H1 (cell line): ENCODE results near the gene NCKIPSD. TPM values are rescaled to one million over a fixed set of nuclear protein-coding genes. Genes with fewer than 3 reads are reported as not detected.

ENCODE experiments used
- CTCF ChIP-seq, 3 experiments: IDR thresholded peaks; 1 replicate in 2 of 3; 2 replicates in 1 of 3; pipeline versions ENCODE4 v1.5.1 to v1.6.1; 2011; ENCODE audit warnings: low read length in 3 of 3, mild to moderate bottlenecking in 3 of 3, inconsistent platforms in 2 of 3, low read depth in 1 of 3, moderate library complexity in 1 of 3; ENCODE audit not compliant: insufficient read depth in 1 of 3; ENCODE audit errors: control extremely low read depth in 1 of 3
- GABPA ChIP-seq: IDR thresholded peaks from 2 replicates; pipeline ENCODE4 v1.6.1; 2011; ENCODE audit warnings: mild to moderate bottlenecking, low read length, moderate library complexity, borderline replicate concordance; ENCODE audit not compliant: insufficient read depth
- GTF2F1 ChIP-seq: IDR thresholded peaks from 2 replicates; pipeline ENCODE4 v1.6.1; 2012; ENCODE audit warnings: low read depth, low read length, improper control_type of control experiment, borderline replicate concordance
- NRF1 ChIP-seq: IDR thresholded peaks from 2 replicates; pipeline ENCODE4 v1.6.1; 2011; ENCODE audit warnings: mild to moderate bottlenecking, low read depth, low read length, improper control_type of control experiment
- POLR2A ChIP-seq, 2 experiments: IDR thresholded peaks; 1 replicate in 1 of 2; 2 replicates in 1 of 2; pipeline ENCODE4 v1.6.1; 2011; ENCODE audit warnings: low read depth in 2 of 2, low read length in 2 of 2, mild to moderate bottlenecking in 2 of 2; ENCODE audit errors: control extremely low read depth in 1 of 2
- POU5F1 ChIP-seq: IDR thresholded peaks from 2 replicates; pipeline ENCODE4 v1.6.1; 2011; ENCODE audit warnings: low read depth, mild to moderate bottlenecking, low read length, moderate library complexity
- RAD21 ChIP-seq, 2 experiments: IDR thresholded peaks in 1 of 2; conservative IDR thresholded peaks in 1 of 2; 2 replicates each; pipeline ENCODE4 v1.6.1; 2011; ENCODE audit warnings: low read depth in 2 of 2, low read length in 2 of 2, improper control_type of control experiment in 1 of 2, inconsistent platforms in 1 of 2, mild to moderate bottlenecking in 1 of 2, moderate library complexity in 1 of 2
- SAP30 ChIP-seq: fragments of 300-600 bp; sonication (generic); IDR thresholded peaks from 2 replicates; pipeline ENCODE4 v1.7.1; 2012; ENCODE audit warnings: low read length, moderate library complexity, mild to moderate bottlenecking, inconsistent platforms; ENCODE audit not compliant: insufficient read depth, insufficient replicate concordance
- SIRT6 ChIP-seq: IDR thresholded peaks from one replicate; pipeline ENCODE4 v1.7.1; 2012; ENCODE audit warnings: low read length, inconsistent platforms
- SP1 ChIP-seq: IDR thresholded peaks from 2 replicates; pipeline ENCODE4 v1.6.1; 2011; ENCODE audit warnings: low read depth, low read length
- TEAD4 ChIP-seq: IDR thresholded peaks from 2 replicates; pipeline ENCODE4 v1.6.1; 2012; ENCODE audit warnings: low read depth, low read length, inconsistent platforms, mixed read lengths
- polyA plus RNA-seq, 7 experiments: library from polyadenylated mRNA; depleted of rRNA in 3 of 7; stranded (reverse) in 5 of 7; unstranded in 2 of 7; fragments of >200 nt in 5 of 7; fragments of 200-250 nt in 2 of 7; gene quantifications; 1 replicate in 5 of 7; 2 replicates in 1 of 7; 4 replicates in 1 of 7; pipeline versions ENCODE4 v1.2.1 to v1.2.3, GENCODE V29; 2011 to 2013; ENCODE audit warnings: missing spikeins in 2 of 7, mixed read lengths in 2 of 7
- total RNA-seq: library from RNA; stranded (reverse); fragmentation: NEBNext Ultra II Directional; extraction: Animal tissue kit (Norgen Biotek cat#: 25700); gene quantifications from 2 replicates; pipeline ENCODE4 v1.2.1, GENCODE V29; 2021
- TF ChIP-seq, protein P1 (sequence below): IDR thresholded peaks from 2 replicates; pipeline ENCODE4 v1.6.1; 2012; ENCODE audit warnings: low read length, inconsistent platforms
- TF ChIP-seq, protein P2 (sequence below): IDR thresholded peaks from 2 replicates; pipeline ENCODE4 v1.6.1; 2012; ENCODE audit warnings: inconsistent platforms

Gene NCKIPSD
- total and polyA plus RNA-seq, 2 of the 8 experiments (the other 6 are each of a cell fraction or from before 2014, with no cell fraction given), result 34.7 to 91.8 TPM

GRCh38 chr3:48716982-48717746, 31.4 kb upstream of the NCKIPSD start, which contains the start of gene IP6K2 (continued):
- TF ChIP-seq, protein P1, sequence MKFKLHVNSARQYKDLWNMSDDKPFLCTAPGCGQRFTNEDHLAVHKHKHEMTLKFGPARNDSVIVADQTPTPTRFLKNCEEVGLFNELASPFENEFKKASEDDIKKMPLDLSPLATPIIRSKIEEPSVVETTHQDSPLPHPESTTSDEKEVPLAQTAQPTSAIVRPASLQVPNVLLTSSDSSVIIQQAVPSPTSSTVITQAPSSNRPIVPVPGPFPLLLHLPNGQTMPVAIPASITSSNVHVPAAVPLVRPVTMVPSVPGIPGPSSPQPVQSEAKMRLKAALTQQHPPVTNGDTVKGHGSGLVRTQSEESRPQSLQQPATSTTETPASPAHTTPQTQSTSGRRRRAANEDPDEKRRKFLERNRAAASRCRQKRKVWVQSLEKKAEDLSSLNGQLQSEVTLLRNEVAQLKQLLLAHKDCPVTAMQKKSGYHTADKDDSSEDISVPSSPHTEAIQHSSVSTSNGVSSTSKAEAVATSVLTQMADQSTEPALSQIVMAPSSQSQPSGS, result peak; percentile 26; the same call in 1 of the 2 replicates
- TF ChIP-seq CTCF (IDR thresholded peaks at IDR 0.05; ENCODE audit: control extremely low read depth in 1 of 3, insufficient read depth in 1 of 3, low read depth in 1 of 3, low read length in 3 of 3) (no peak), NRF1 (peak; percentile 64), POU5F1 (no peak), TEAD4 (no peak), GTF2F1 (no peak), RAD21 (IDR thresholded peaks at IDR 0.05 in 1 of 2, conservative IDR thresholded peaks at IDR 0.05 in 1 of 2; ENCODE audit: low read depth in 2 of 2, low read length in 2 of 2) (no peak), POLR2A (IDR thresholded peaks at IDR 0.05; ENCODE audit: control extremely low read depth in 1 of 2, low read depth in 2 of 2, low read length in 2 of 2) (peak; percentile 89), SIRT6 (no peak), SP1 (peak; percentile 84), GABPA (no peak), SAP30 (no peak)
- TF ChIP-seq, protein P2, sequence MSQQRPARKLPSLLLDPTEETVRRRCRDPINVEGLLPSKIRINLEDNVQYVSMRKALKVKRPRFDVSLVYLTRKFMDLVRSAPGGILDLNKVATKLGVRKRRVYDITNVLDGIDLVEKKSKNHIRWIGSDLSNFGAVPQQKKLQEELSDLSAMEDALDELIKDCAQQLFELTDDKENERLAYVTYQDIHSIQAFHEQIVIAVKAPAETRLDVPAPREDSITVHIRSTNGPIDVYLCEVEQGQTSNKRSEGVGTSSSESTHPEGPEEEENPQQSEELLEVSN, result no peak
